Fibroblast of lung (primary cell): Measurements from ENCODE around the gene TRAK1. TPM values are rescaled to one million over a fixed set of nuclear protein-coding genes. Genes with fewer than 3 reads are reported as not detected.

Experiments
- DNase-seq, 2 donors: peaks; one replicate each; pipeline versions ENCODE4 v3.0.0 to v3.0.0-alpha.2; 2010; ENCODE audit warnings: low read depth in 2 of 2
- H2AFZ ChIP-seq: 2 replicates; pipeline ENCODE4 v1.5.1; 2012; ENCODE audit warnings: low read length, control low read depth, inconsistent platforms
- H3K27ac ChIP-seq: 2 replicates; pipeline ENCODE4 v1.5.1; 2011; ENCODE audit warnings: low read length, control low read depth; ENCODE audit not compliant: insufficient read depth
- H3K27me3 ChIP-seq: 2 replicates; pipeline ENCODE4 v1.5.1; 2011; ENCODE audit warnings: mild to moderate bottlenecking, low read length; ENCODE audit not compliant: control insufficient read depth, insufficient read depth
- H3K36me3 ChIP-seq: 2 replicates; pipeline ENCODE4 v1.5.1; 2011; ENCODE audit warnings: low read length; ENCODE audit not compliant: control insufficient read depth, insufficient read depth
- H3K4me1 ChIP-seq: 2 replicates; pipeline ENCODE4 v1.5.1; 2011; ENCODE audit warnings: low read length; ENCODE audit not compliant: control insufficient read depth, insufficient read depth; ENCODE audit errors: extremely low read depth
- H3K4me2 ChIP-seq: 2 replicates; pipeline ENCODE4 v1.5.1; 2011; ENCODE audit warnings: low read length, control low read depth; ENCODE audit not compliant: insufficient read depth; ENCODE audit errors: extremely low read depth
- H3K4me3 ChIP-seq, 4 experiments: fragments of 200-600 bp in 1 of 4; sonication (generic) in 1 of 4; replicated peaks in 1 of 4; 2 replicates each; pipeline ENCODE4 v1.5.1; 2011 to 2016; ENCODE audit warnings: low read length in 4 of 4, low read depth in 3 of 4, mild to moderate bottlenecking in 3 of 4, control low read depth in 2 of 4, inconsistent platforms in 1 of 4, mixed read lengths in 1 of 4; ENCODE audit not compliant: insufficient read depth in 1 of 4; ENCODE audit errors: control extremely low read depth in 1 of 4
- H3K79me2 ChIP-seq: 2 replicates; pipeline ENCODE4 v1.5.1; 2012; ENCODE audit warnings: mild to moderate bottlenecking, low read length, inconsistent platforms; ENCODE audit not compliant: control insufficient read depth, insufficient read depth
- H3K9ac ChIP-seq: 2 replicates; pipeline ENCODE4 v1.5.1; 2011; ENCODE audit warnings: mild to moderate bottlenecking, low read length, control low read depth; ENCODE audit not compliant: insufficient read depth
- H3K9me3 ChIP-seq: 2 replicates; pipeline ENCODE4 v1.5.1; 2012; ENCODE audit warnings: low read depth, low read length; ENCODE audit not compliant: control insufficient read depth, insufficient read depth
- H4K20me1 ChIP-seq: 2 replicates; pipeline ENCODE4 v1.5.1; 2011; ENCODE audit warnings: low read length; ENCODE audit not compliant: control insufficient read depth, insufficient read depth; ENCODE audit errors: extremely low read depth
- EZH2 ChIP-seq: IDR thresholded peaks from 2 replicates; pipeline ENCODE4 v1.5.1; 2012; ENCODE audit warnings: low read length, control low read depth, mild to moderate bottlenecking; ENCODE audit errors: missing control alignments
- polyA plus RNA-seq, 2 donors: library from polyadenylated mRNA; depleted of rRNA in 1 of 2; stranded (reverse) in 1 of 2; unstranded in 1 of 2; fragments of >200 nt; gene quantifications; 2 replicates each; pipeline ENCODE4 v1.2.1, GENCODE V29; 2011 to 2012; ENCODE audit warnings: missing spikeins in 1 of 2
- total RNA-seq: library from RNA; depleted of rRNA; stranded (reverse); fragments of >200 nt; gene quantifications from 2 replicates; pipeline ENCODE4 v1.2.1, GENCODE V29; 2014
- TF ChIP-seq, protein P1 (sequence below), 2 donors: IDR thresholded peaks in 1 of 2; conservative IDR thresholded peaks in 1 of 2; 1 replicate in 1 of 2; 2 replicates in 1 of 2; pipeline ENCODE4 v1.5.1; 2011 to 2012; ENCODE audit warnings: low read length in 2 of 2, control low read depth in 1 of 2, inconsistent platforms in 1 of 2, low read depth in 1 of 2, mild to moderate bottlenecking in 1 of 2

The TRAK1 gene
- total and polyA plus RNA-seq, 2 donors (not counting 1 experiment from before 2014, with no cell fraction given) = 37.8 to 44.0 TPM

DNA sequence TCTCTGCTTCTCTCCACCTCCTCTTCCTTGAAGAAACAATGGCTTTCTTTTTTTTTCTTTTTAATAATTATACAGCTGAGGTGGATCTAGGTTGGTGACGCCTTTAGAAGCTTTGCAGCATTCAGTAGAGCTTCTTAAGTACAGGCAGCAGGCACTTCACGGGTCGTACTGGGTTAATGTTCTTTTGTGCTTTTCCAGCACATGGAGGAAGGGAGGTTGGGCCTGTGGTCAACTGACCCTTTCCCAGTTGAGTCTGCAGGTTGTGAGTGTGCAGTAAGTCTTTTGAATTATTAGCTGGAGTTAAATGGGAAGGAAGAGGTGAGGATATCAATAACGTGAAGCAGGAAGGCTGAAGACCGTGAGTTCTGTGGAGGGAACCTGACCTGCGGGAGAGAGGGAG is 7.0 kb downstream of the TRAK1 start:
- no peak for DNase-seq
- Histone ChIP-seq H3K79me2 (peaks cover 20% of the 10 kb centered on the region), H3K27me3 (no peaks in the 10 kb centered on the region), H2AFZ (no peak overlapping the region), H3K9ac (no peak overlapping the region), H4K20me1 (no peaks in the 10 kb centered on the region), H3K4me3 (no peak overlapping the region), H3K36me3 (no peaks in the 10 kb centered on the region), H3K9me3 (no peaks in the 10 kb centered on the region), H3K4me2 (no peak overlapping the region), H3K4me1 (peaks cover 13% of the 10 kb centered on the region), H3K27ac (no peak overlapping the region)
- TF ChIP-seq, protein P1, sequence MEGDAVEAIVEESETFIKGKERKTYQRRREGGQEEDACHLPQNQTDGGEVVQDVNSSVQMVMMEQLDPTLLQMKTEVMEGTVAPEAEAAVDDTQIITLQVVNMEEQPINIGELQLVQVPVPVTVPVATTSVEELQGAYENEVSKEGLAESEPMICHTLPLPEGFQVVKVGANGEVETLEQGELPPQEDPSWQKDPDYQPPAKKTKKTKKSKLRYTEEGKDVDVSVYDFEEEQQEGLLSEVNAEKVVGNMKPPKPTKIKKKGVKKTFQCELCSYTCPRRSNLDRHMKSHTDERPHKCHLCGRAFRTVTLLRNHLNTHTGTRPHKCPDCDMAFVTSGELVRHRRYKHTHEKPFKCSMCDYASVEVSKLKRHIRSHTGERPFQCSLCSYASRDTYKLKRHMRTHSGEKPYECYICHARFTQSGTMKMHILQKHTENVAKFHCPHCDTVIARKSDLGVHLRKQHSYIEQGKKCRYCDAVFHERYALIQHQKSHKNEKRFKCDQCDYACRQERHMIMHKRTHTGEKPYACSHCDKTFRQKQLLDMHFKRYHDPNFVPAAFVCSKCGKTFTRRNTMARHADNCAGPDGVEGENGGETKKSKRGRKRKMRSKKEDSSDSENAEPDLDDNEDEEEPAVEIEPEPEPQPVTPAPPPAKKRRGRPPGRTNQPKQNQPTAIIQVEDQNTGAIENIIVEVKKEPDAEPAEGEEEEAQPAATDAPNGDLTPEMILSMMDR (conservative IDR thresholded peaks at IDR 0.05 in 1 of 2, IDR thresholded peaks at IDR 0.05 in 1 of 2; ENCODE audit: low read depth in 1 of 2, low read length in 2 of 2) = no peak
- no peak for TF ChIP-seq EZH2

DNA sequence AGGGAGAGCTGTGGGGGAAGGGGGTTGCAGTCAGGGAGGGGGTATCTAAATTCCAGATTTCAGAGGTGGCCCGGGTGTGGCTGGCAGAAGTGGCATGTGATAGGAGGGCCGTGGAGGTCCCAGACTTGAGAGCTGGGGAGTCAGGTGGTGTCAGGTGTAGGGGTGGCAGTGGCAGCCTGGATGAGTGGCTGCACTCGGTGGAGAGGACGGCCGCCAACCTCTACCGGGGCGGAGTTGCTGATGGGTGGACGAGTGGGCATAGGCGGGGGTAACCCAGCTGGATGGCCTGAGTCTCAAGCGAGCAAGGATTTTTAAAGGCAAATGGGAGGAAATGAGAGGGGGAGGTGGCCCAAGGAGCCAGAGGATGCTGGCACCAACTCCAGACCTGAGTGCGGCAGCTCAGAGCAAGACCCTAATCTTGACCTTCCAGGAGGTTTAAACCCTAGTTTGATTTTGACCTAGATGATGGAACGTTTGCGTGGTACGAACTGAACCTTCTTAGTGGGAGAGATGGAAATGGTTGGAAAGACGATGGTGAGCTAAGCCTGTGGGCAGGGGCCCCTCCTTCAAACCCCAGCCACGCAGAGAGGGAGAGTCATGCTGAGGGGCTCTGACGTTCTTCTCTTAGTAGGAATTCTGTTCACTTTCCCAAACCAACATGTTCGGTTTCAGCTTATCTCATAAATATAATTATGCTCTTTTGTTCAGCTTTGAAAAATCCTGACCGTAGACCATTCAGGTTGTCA is 8.0 kb downstream of the TRAK1 start:
- no peak overlapping the region for H3K4me3 ChIP-seq
- TF ChIP-seq EZH2 = no peak
- TF ChIP-seq, protein P1 (conservative IDR thresholded peaks at IDR 0.05 in 1 of 2, IDR thresholded peaks at IDR 0.05 in 1 of 2; ENCODE audit: low read depth in 1 of 2, low read length in 2 of 2) = no peak
- peaks cover 13% of the 10 kb centered on the region for H3K4me1 ChIP-seq
- no peak for DNase-seq
- no peaks in the 10 kb centered on the region for H3K27me3 ChIP-seq
- H3K36me3 ChIP-seq = no peaks in the 10 kb centered on the region
- no peak overlapping the region for H3K27ac ChIP-seq
- no peak overlapping the region for H2AFZ ChIP-seq
- peaks cover 18% of the 10 kb centered on the region for H3K79me2 ChIP-seq
- H4K20me1 ChIP-seq = no peaks in the 10 kb centered on the region
- no peak overlapping the region for H3K9ac ChIP-seq
- no peaks in the 10 kb centered on the region for H3K9me3 ChIP-seq
- no peak overlapping the region for H3K4me2 ChIP-seq

DNA sequence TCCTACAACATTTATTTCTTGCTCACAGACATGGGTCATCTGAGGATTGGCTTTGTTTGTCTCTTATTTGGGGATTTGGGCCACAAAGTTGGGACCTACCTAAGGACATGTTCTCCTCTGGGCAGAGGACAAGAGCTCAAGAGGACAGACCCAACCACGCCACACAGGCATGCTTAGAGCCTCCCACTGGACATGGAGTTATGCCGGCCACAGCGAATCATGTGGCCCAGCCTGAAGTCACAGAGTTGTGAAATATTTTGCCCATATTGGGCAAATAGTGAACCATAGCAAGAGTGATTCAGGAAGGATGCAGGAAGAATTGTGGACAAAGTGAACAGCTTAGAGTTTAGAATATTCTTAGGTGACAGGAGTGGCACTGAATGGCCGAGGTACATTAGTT is 9.9 kb downstream of the TRAK1 start:
- H4K20me1 ChIP-seq = no peaks in the 10 kb centered on the region
- no peaks in the 10 kb centered on the region for H3K27me3 ChIP-seq
- no peak overlapping the region for H3K4me2 ChIP-seq
- H3K4me3 ChIP-seq = no peak overlapping the region
- peaks cover 13% of the 10 kb centered on the region for H3K4me1 ChIP-seq
- peaks cover 17% of the 10 kb centered on the region for H3K79me2 ChIP-seq
- no peaks in the 10 kb centered on the region for H3K36me3 ChIP-seq
- H3K27ac ChIP-seq = peak overlapping the region; percentile 2
- H3K9me3 ChIP-seq = no peaks in the 10 kb centered on the region
- no peak for TF ChIP-seq EZH2
- TF ChIP-seq, protein P1 (conservative IDR thresholded peaks at IDR 0.05 in 1 of 2, IDR thresholded peaks at IDR 0.05 in 1 of 2; ENCODE audit: low read depth in 1 of 2, low read length in 2 of 2) = no peak
- DNase-seq = peak; percentile 76 to 84
- H2AFZ ChIP-seq = no peak overlapping the region
- H3K9ac ChIP-seq = no peak overlapping the region
